DMS79 (cell line): ENCODE data around the gene CFAP99.
"Not testable (repeated sequence)": the region's sequence is repeated elsewhere in the genome, so short reads cannot be mapped to it uniquely, and the experiment has no call there.

Experiments
- DNase-seq: peaks from one replicate; lab custom pipeline; 2025; lab: John Stamatoyannopoulos, UW

Gene CFAP99

GRCh38 chr4:2449051-2449450, 30.3 kb downstream of the CFAP99 start:
- DNase-seq, result no peak

- no peak for DNase-seq
These were observed 31.0 kb downstream of the CFAP99 start for GRCh38 chr4:2449511-2450392.

GRCh38 chr4:2450394-2451035, 31.8 kb downstream of the CFAP99 start:
- no peak for DNase-seq

- DNase-seq, result no peak
These were observed 32.3 kb downstream of the CFAP99 start for GRCh38 chr4:2451036-2451520.

- no peak for DNase-seq
These were observed 33.3 kb downstream of the CFAP99 start for GRCh38 chr4:2451821-2452785.

GRCh38 chr4:2457481-2458295, 38.9 kb downstream of the CFAP99 start:
- no peak for DNase-seq

GRCh38 chr4:2458546-2459491, 40.1 kb downstream of the CFAP99 start:
- no peak for DNase-seq

- DNase-seq, result no peak
These were observed 41.0 kb downstream of the CFAP99 start for GRCh38 chr4:2459589-2460349.

- no peak for DNase-seq
These were observed 42.6 kb downstream of the CFAP99 start for GRCh38 chr4:2461246-2461960.

GRCh38 chr4:2462218-2462991, 43.6 kb downstream of the CFAP99 start:
- no peak for DNase-seq

- DNase-seq, result no peak
These were observed 44.4 kb downstream of the CFAP99 start for GRCh38 chr4:2462992-2463762.

GRCh38 chr4:2465032-2465431, 46.3 kb downstream of the CFAP99 start:
- no peak for DNase-seq

GRCh38 chr4:2465544-2465943, 46.8 kb downstream of the CFAP99 start:
- DNase-seq, result not testable (repeated sequence)

GRCh38 chr4:2468456-2469191, 49.9 kb downstream of the CFAP99 start, which contains the start of gene RNF4:
Gene RNF4, plus strand, starts transcription at chr4:2469106. Its CDS starts 21,388 bp downstream, at chr4:2490494.
- peak; percentile 79 for DNase-seq

GRCh38 chr4:2469192-2469984, 50.6 kb downstream of the CFAP99 start:
- no peak for DNase-seq
